Esophagus muscularis mucosa (tissue), 4 donors: ENCODE measurements around the gene SEPTIN2.

ENCODE experiments used
- CTCF ChIP-seq, 3 experiments: fragments of 200-600 bp in 2 of 3; fragments of 450-650 bp in 1 of 3; sonication (generic) in 2 of 3; IDR thresholded peaks; one replicate each; pipeline ENCODE4 v1.5.1; 2017 to 2019; ENCODE audit warnings: antibody characterized with exemption in 3 of 3, mild to moderate bottlenecking in 2 of 3, moderate library complexity in 1 of 3
- EP300 ChIP-seq: sonication (generic); formaldehyde crosslinking; IDR thresholded peaks from one replicate; pipeline ENCODE4 v1.6.1; 2017; ENCODE audit warnings: antibody characterized with exemption
- POLR2A ChIP-seq: fragments of 450-650 bp; IDR thresholded peaks from one replicate; pipeline ENCODE4 v1.6.1; 2017; ENCODE audit warnings: antibody characterized with exemption, moderate library complexity, mild to moderate bottlenecking, low read depth

- no peak for TF ChIP-seq CTCF (IDR thresholded peaks at IDR 0.05)
- no peak for TF ChIP-seq POLR2A
- no peak for TF ChIP-seq EP300
Measured at GRCh38 chr2:241314226-241315092, 1.3 kb upstream of the SEPTIN2 start.
